ENCODE data around the gene CACNA2D1.

The CACNA2D1 gene

DNA sequence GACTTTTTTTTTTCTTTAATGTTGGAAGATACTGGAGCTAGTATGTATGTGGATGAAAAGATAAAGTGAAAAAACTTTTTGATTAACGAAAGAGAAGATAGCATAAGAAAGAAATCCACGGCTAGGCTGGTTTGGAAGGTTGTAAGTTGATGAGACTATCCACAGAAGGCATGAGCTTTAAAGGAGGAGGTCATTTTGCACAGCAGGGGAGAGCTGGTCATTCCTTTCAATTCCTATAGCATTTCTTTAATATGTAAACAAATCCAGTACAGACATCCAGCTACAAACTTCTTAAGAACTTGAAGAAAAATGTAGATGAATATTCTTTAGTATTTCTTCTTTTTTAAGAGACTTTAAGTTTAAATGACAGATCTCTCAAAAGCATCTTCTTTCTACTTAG, 281.3 kb downstream of the CACNA2D1 start:
- no peak for DNase-seq (ENCODE audit: low spot score)
- TF ChIP-seq, protein P1, sequence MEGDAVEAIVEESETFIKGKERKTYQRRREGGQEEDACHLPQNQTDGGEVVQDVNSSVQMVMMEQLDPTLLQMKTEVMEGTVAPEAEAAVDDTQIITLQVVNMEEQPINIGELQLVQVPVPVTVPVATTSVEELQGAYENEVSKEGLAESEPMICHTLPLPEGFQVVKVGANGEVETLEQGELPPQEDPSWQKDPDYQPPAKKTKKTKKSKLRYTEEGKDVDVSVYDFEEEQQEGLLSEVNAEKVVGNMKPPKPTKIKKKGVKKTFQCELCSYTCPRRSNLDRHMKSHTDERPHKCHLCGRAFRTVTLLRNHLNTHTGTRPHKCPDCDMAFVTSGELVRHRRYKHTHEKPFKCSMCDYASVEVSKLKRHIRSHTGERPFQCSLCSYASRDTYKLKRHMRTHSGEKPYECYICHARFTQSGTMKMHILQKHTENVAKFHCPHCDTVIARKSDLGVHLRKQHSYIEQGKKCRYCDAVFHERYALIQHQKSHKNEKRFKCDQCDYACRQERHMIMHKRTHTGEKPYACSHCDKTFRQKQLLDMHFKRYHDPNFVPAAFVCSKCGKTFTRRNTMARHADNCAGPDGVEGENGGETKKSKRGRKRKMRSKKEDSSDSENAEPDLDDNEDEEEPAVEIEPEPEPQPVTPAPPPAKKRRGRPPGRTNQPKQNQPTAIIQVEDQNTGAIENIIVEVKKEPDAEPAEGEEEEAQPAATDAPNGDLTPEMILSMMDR (IDR thresholded peaks at IDR 0.05; ENCODE audit: borderline replicate concordance, control extremely low read depth, extremely low read depth, insufficient read depth, missing control alignments) = no peak
- in situ Hi-C loops (cut with MboI; ENCODE audit: low sequenced_read_pairs, unreplicated experiment) = no loop called here

DNA sequence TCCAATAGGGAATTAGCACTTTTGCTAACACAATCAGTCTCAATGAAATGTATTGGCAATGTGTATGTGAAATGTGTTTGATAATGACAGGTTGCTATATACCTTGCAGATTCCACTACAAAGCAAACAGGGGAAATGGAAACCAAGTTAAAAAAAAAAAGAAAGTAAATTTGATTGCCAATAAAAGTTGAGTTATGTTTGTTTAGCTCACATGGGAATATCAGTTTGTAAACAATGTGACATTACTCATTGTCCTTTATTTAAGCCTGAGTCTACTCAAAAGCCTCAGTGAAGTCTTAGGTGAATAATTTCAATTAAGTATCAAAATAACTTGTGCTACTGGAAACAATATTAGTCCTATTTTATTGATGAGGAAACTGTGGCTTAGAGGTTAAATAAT, 285.2 kb downstream of the CACNA2D1 start:
- TF ChIP-seq, protein P1 (IDR thresholded peaks at IDR 0.05; ENCODE audit: borderline replicate concordance, control extremely low read depth, extremely low read depth, insufficient read depth, missing control alignments) = no peak
- in situ Hi-C loops (cut with MboI; ENCODE audit: low sequenced_read_pairs, unreplicated experiment) = no loop called here

DNA sequence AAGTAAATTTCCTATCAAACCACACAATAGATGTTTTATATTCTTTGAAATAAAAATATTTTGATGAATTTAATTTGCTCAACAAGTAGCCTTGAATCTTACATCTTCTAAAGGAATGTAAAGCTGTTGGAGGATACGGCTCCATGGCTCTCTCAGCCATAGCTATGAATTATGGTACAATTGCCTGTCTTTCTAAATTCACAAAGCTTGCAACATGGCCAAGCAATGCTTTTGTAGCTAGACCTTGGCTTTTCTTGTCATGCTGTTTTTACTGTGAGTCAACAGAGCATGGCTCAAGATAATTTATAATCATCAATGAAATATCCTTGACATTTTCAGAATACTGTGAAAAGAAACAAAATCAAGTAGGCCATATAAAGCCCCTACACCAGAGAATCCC, 286.7 kb downstream of the CACNA2D1 start:
- in situ Hi-C loops (cut with MboI; ENCODE audit: low sequenced_read_pairs, unreplicated experiment) = no loop called here
- TF ChIP-seq, protein P1 (IDR thresholded peaks at IDR 0.05; ENCODE audit: borderline replicate concordance, control extremely low read depth, extremely low read depth, insufficient read depth, missing control alignments) = no peak
- no peak for DNase-seq (ENCODE audit: low spot score)

More for the DNA sequence above, 285.2 kb downstream of the CACNA2D1 start:
- DNase-seq (ENCODE audit: low spot score) = no peak

DNA sequence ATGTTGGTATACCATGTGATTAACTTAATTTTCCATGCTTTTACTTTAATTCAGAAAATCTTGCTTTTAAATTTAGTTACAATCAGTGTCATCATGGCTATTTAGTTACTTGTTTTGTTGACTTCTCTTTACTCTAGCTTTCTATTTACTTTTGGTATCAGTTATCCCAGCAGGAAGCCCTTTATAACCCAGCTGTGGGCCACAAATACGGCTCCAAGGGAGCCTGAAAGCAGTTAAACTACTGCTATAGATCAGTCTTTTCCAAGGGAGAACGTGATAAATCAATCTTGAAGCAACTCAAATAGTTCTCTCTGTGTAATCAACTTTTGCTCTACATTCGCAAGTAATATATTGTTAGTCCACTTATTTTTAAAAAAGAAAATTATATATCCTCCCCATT, 287.4 kb downstream of the CACNA2D1 start:
- in situ Hi-C loops (cut with MboI; ENCODE audit: low sequenced_read_pairs, unreplicated experiment) = no loop called here
- DNase-seq (ENCODE audit: low spot score) = no peak
- TF ChIP-seq, protein P1 (IDR thresholded peaks at IDR 0.05; ENCODE audit: borderline replicate concordance, control extremely low read depth, extremely low read depth, insufficient read depth, missing control alignments) = no peak

- no peak for DNase-seq (ENCODE audit: low spot score)
- in situ Hi-C loops (cut with MboI; ENCODE audit: low sequenced_read_pairs, unreplicated experiment) = no loop called here
- TF ChIP-seq, protein P1 (IDR thresholded peaks at IDR 0.05; ENCODE audit: borderline replicate concordance, control extremely low read depth, extremely low read depth, insufficient read depth, missing control alignments) = no peak
Observed at GRCh38 chr7:82154728-82155127, 288.8 kb downstream of the CACNA2D1 start.

DNA sequence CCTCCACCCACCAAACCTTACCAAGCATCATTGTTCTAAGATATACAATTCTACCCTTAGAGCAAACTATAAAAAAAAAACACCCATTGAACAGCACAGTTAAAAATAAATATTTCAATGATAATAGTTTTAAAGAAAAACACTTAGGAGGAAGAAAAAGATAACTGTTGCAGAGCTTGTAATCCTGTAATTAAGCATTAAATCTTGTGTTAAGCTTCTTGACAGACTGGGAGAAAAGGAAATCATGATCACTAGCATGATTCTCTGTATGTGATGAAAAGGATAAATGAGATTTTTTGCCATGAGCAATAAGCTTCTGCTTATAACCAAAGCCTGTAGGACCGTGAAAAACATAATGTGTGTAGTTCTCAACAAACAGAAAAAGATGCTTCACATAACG, 289.8 kb downstream of the CACNA2D1 start:
- no peak for DNase-seq (ENCODE audit: low spot score)
- TF ChIP-seq, protein P1 (IDR thresholded peaks at IDR 0.05; ENCODE audit: borderline replicate concordance, control extremely low read depth, extremely low read depth, insufficient read depth, missing control alignments) = no peak
- in situ Hi-C loops (cut with MboI; ENCODE audit: low sequenced_read_pairs, unreplicated experiment) = no loop called here

DNA sequence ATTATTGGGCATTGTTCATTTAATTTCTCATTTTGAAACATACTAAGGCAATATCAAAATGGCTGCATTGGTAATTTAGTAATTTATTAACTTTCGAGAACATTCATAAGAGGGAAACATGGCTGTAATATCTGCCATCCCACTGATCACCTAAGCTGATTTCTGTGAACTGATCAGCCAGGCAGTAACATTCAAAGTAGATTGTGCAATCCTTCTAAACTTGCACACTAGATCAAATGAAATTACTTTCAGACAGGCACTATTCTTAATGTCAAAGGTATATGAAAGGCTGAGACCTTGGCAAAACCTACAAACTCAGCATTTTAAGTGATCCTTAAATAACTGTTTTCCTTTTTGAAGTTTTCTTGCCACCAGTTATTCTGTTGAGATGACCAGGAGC, 290.7 kb downstream of the CACNA2D1 start:
- in situ Hi-C loops (cut with MboI; ENCODE audit: low sequenced_read_pairs, unreplicated experiment) = no loop called here
- no peak for DNase-seq (ENCODE audit: low spot score)
- TF ChIP-seq, protein P1 (IDR thresholded peaks at IDR 0.05; ENCODE audit: borderline replicate concordance, control extremely low read depth, extremely low read depth, insufficient read depth, missing control alignments) = no peak

Data from GM13976 (cell line).